Thoracic aorta (tissue), 2 donors: ENCODE results near the gene ZNF189. TPM values are rescaled to one million over a fixed set of nuclear protein-coding genes. Genes with fewer than 3 reads are reported as not detected.

Experiments used
- ATAC-seq: fragments of 150-250 bp; one replicate; pipeline ENCODE4 v1.8.0; 2017; ENCODE audit warnings: low read depth; ENCODE audit not compliant: insufficient number of reproducible peaks, low FRiP score
- DNase-seq: peaks from one replicate; pipeline ENCODE4 v3.0.0-alpha.2; 2020; ENCODE audit warnings: low spot score
- H3K27ac ChIP-seq, 2 donors: fragments of 200-600 bp; sonication (generic); 1 replicate in 1 of 2; 2 replicates in 1 of 2; pipeline ENCODE4 v1.5.1; 2016; ENCODE audit warnings: mild to moderate bottlenecking in 2 of 2, moderate library complexity in 2 of 2
- H3K27me3 ChIP-seq: fragments of 200-600 bp; sonication (generic); replicated peaks from 2 replicates; pipeline ENCODE4 v1.6.0; 2016; ENCODE audit warnings: mild to moderate bottlenecking; ENCODE audit not compliant: insufficient read depth
- H3K36me3 ChIP-seq: fragments of 200-600 bp; sonication (generic); one replicate; pipeline ENCODE4 v1.5.1; 2016
- H3K4me1 ChIP-seq, 2 donors: fragments of 200-600 bp; sonication (generic); 1 replicate in 1 of 2; 2 replicates in 1 of 2; pipeline versions ENCODE4 v1.5.1 to v1.6.0; 2016; ENCODE audit warnings: low read depth in 2 of 2, mild to moderate bottlenecking in 1 of 2; ENCODE audit not compliant: control insufficient read depth in 1 of 2
- H3K4me3 ChIP-seq: fragments of 200-600 bp; sonication (generic); 2 replicates; pipeline ENCODE4 v1.5.1; 2016; ENCODE audit warnings: mild to moderate bottlenecking
- H3K9me3 ChIP-seq: fragments of 200-600 bp; sonication (generic); 2 replicates; pipeline ENCODE4 v1.5.1; 2016
- total RNA-seq, 2 donors: library from RNA; depleted of rRNA; stranded (reverse); fragments of >200 nt; gene quantifications; one replicate each; pipeline versions ENCODE4 v1.1.0 to v1.2.3, GENCODE V29; 2016
- TF ChIP-seq, protein P1 (sequence below): fragments of 200-600 bp; sonication (generic); IDR thresholded peaks from one replicate; pipeline ENCODE4 v1.5.1; 2019; ENCODE audit warnings: antibody characterized with exemption

ZNF189 gene
- total RNA-seq, 2 donors from 2014 or later: 20.4 to 28.2 TPM

GRCh38 chr9:101418518-101419430 lies 20.1 kb downstream of the ZNF189 start:
- H3K27me3 ChIP-seq: no peaks in the 10 kb centered on the region
- DNase-seq (no peak), ATAC-seq (no peak)
- H3K36me3 ChIP-seq: no peaks in the 10 kb centered on the region
- TF ChIP-seq, protein P1, sequence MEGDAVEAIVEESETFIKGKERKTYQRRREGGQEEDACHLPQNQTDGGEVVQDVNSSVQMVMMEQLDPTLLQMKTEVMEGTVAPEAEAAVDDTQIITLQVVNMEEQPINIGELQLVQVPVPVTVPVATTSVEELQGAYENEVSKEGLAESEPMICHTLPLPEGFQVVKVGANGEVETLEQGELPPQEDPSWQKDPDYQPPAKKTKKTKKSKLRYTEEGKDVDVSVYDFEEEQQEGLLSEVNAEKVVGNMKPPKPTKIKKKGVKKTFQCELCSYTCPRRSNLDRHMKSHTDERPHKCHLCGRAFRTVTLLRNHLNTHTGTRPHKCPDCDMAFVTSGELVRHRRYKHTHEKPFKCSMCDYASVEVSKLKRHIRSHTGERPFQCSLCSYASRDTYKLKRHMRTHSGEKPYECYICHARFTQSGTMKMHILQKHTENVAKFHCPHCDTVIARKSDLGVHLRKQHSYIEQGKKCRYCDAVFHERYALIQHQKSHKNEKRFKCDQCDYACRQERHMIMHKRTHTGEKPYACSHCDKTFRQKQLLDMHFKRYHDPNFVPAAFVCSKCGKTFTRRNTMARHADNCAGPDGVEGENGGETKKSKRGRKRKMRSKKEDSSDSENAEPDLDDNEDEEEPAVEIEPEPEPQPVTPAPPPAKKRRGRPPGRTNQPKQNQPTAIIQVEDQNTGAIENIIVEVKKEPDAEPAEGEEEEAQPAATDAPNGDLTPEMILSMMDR: no peak
- no peak overlapping the region for H3K27ac ChIP-seq
- H3K4me3 ChIP-seq: no peak overlapping the region
- H3K9me3 ChIP-seq: peaks cover 34% of the 10 kb centered on the region
- no peaks in the 10 kb centered on the region for H3K4me1 ChIP-seq

DNA sequence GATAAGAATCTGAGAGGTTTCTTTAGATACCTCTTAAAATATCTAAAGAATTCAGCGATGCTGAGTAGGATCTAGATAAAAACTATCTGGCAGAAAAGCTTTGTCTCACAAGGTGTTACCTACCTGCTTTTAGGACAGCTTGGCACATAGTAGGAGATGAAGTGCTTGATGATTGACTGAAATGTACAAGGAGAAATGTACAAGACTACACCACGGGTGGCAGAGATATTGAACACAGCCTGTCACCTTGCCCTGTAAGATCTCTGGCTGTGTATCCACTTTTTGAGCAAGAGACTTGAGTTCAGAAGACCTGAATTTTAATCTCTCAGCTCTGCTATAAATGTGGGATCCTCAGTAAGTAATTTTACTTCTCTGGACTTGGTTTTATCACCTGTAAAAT lies 21.2 kb downstream of the ZNF189 start:
- no peaks in the 10 kb centered on the region for H3K36me3 ChIP-seq
- DNase-seq (no peak), ATAC-seq (no peak)
- peaks cover 24% of the 10 kb centered on the region for H3K9me3 ChIP-seq
- H3K4me1 ChIP-seq: no peaks in the 10 kb centered on the region
- no peaks in the 10 kb centered on the region for H3K27me3 ChIP-seq
- no peak overlapping the region for H3K27ac ChIP-seq
- TF ChIP-seq, protein P1: no peak
- H3K4me3 ChIP-seq: no peak overlapping the region

GRCh38 chr9:101421653-101422065 lies 23.0 kb downstream of the ZNF189 start:
- H3K27ac ChIP-seq: no peak overlapping the region
- TF ChIP-seq, protein P1: no peak
- H3K9me3 ChIP-seq: peaks cover 13% of the 10 kb centered on the region
- no peak overlapping the region for H3K4me3 ChIP-seq
- DNase-seq (no peak), ATAC-seq (no peak)
- no peaks in the 10 kb centered on the region for H3K27me3 ChIP-seq
- H3K36me3 ChIP-seq: no peaks in the 10 kb centered on the region
- H3K4me1 ChIP-seq: no peaks in the 10 kb centered on the region

GRCh38 chr9:101427358-101427757 lies 28.7 kb downstream of the ZNF189 start:
- H3K4me1 ChIP-seq: no peaks in the 10 kb centered on the region
- H3K27ac ChIP-seq: no peak overlapping the region
- no peaks in the 10 kb centered on the region for H3K27me3 ChIP-seq
- TF ChIP-seq, protein P1: no peak
- ATAC-seq (no peak), DNase-seq (no peak)
- H3K4me3 ChIP-seq: no peak overlapping the region
- no peaks in the 10 kb centered on the region for H3K9me3 ChIP-seq
- H3K36me3 ChIP-seq: no peaks in the 10 kb centered on the region

- no peak overlapping the region for H3K4me3 ChIP-seq
- no peaks in the 10 kb centered on the region for H3K27me3 ChIP-seq
- H3K36me3 ChIP-seq: no peaks in the 10 kb centered on the region
- DNase-seq (no peak), ATAC-seq (no peak)
- TF ChIP-seq, protein P1: no peak
- no peak overlapping the region for H3K27ac ChIP-seq
- H3K4me1 ChIP-seq: no peaks in the 10 kb centered on the region
- H3K9me3 ChIP-seq: no peaks in the 10 kb centered on the region
Measured at GRCh38 chr9:101427957-101428655, 29.5 kb downstream of the ZNF189 start.
